Gastroesophageal sphincter (tissue), 3 donors: ENCODE data around the gene CD48.
"Not testable (repeated sequence)": the region's sequence is repeated elsewhere in the genome, so short reads cannot be mapped to it uniquely, and the experiment has no call there.

Experiments
- CTCF ChIP-seq, 4 experiments: fragments of 200-600 bp in 2 of 4; fragments of 450-650 bp in 2 of 4; sonication (generic) in 1 of 4; IDR thresholded peaks; one replicate each; pipeline ENCODE4 v1.5.1; 2017 to 2019; ENCODE audit warnings: antibody characterized with exemption in 4 of 4, mild to moderate bottlenecking in 2 of 4, moderate library complexity in 2 of 4
- POLR2A ChIP-seq, 2 donors: fragments of 450-650 bp; IDR thresholded peaks; one replicate each; pipeline ENCODE4 v1.6.1; 2017; ENCODE audit warnings: antibody characterized with exemption in 2 of 2, mild to moderate bottlenecking in 2 of 2, moderate library complexity in 1 of 2

DNA sequence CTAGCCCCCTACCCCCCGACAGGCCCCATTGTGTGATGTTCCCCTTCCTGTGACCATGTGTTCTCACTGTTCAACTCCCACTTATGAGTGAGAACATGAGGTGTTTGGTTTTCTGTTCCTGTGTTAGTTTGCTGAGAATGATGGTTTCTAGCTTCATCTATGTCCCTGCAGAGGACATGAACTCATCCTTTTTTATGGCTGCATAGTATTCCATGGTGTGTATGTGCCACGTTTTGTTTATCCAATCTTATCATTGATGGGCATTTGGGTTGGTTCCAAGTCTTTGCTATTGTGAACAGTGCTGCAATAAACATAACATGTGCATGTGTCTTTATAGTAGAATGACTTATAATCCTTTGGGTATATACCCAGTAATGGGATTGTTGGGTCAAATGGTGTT lies 19.9 kb upstream of the CD48 start:
- not testable (repeated sequence) for TF ChIP-seq CTCF, POLR2A (IDR thresholded peaks at IDR 0.05)
